Measurements from ENCODE around the gene NXPH4. TPM values are rescaled to one million over a fixed set of nuclear protein-coding genes. Genes with fewer than 3 reads are reported as not detected.

NXPH4 gene
- polyA plus RNA-seq, 1 donor from 2014 or later, result 0.53 TPM

- H3K4me3 ChIP-seq (ENCODE audit: low read length), result no peak overlapping the region
- H3K79me2 ChIP-seq (replicated peaks; ENCODE audit: insufficient read depth, low read length), result no peaks in the 10 kb centered on the region
- H3K9me3 ChIP-seq (ENCODE audit: low read length), result no peaks in the 10 kb centered on the region
- no peak overlapping the region for H3K9ac ChIP-seq (ENCODE audit: low read length)
- H3F3A ChIP-seq (ENCODE audit: insufficient read depth, low read length, poor library complexity, severe bottlenecking), result no peaks in the 10 kb centered on the region
- H3K27me3 ChIP-seq (ENCODE audit: insufficient read depth, low read depth, low read length), result no peaks in the 10 kb centered on the region
- H4K20me1 ChIP-seq (ENCODE audit: insufficient read depth), result no peaks in the 10 kb centered on the region
- H2AFZ ChIP-seq (ENCODE audit: low read depth, low read length), result no peak overlapping the region
- no peak overlapping the region for H3K4me2 ChIP-seq (ENCODE audit: low read length)
- H3K27ac ChIP-seq (ENCODE audit: low read length), result no peak overlapping the region
- H3K36me3 ChIP-seq (ENCODE audit: insufficient read depth, low read length), result peaks cover 2% of the 10 kb centered on the region
- TF ChIP-seq SMC3 (conservative IDR thresholded peaks at IDR 0.05; ENCODE audit: poor library complexity), result no peak
- TF ChIP-seq REST (IDR thresholded peaks at IDR 0.05; ENCODE audit: borderline replicate concordance), result no peak
- no peak for TF ChIP-seq EZH2 (IDR thresholded peaks at IDR 0.05; ENCODE audit: borderline replicate concordance, insufficient read depth, low read length, poor library complexity, severe bottlenecking)
- TF ChIP-seq TAF1 (IDR thresholded peaks at IDR 0.05; ENCODE audit: low read depth), result no peak
- no peak for TF ChIP-seq EP300 (conservative IDR thresholded peaks at IDR 0.05; ENCODE audit: poor library complexity, severe bottlenecking)
- TF ChIP-seq CTCF (IDR thresholded peaks at IDR 0.05; ENCODE audit: poor library complexity, severe bottlenecking), result no peak
- TF ChIP-seq POLR2AphosphoS5 (IDR thresholded peaks at IDR 0.05), result no peak
- TF ChIP-seq RAD21 (conservative IDR thresholded peaks at IDR 0.05), result no peak
- no peak for TF ChIP-seq MXI1 (conservative IDR thresholded peaks at IDR 0.05; ENCODE audit: poor library complexity, severe bottlenecking)
- no peaks in the 10 kb centered on the region for H3K9me2 ChIP-seq (ENCODE audit: insufficient read depth, low read length)
These were observed 32.5 kb upstream of the NXPH4 start for GRCh38 chr12:57183939-57184725.

GRCh38 chr12:57185403-57185802, 31.2 kb upstream of the NXPH4 start:
- no peaks in the 10 kb centered on the region for H3K9me2 ChIP-seq (ENCODE audit: insufficient read depth, low read length)
- H3K79me2 ChIP-seq (replicated peaks; ENCODE audit: insufficient read depth, low read length), result no peaks in the 10 kb centered on the region
- no peaks in the 10 kb centered on the region for H4K20me1 ChIP-seq (ENCODE audit: insufficient read depth)
- no peak overlapping the region for H3K4me3 ChIP-seq (ENCODE audit: low read length)
- H3F3A ChIP-seq (ENCODE audit: insufficient read depth, low read length, poor library complexity, severe bottlenecking), result no peaks in the 10 kb centered on the region
- no peak for TF ChIP-seq MXI1 (conservative IDR thresholded peaks at IDR 0.05; ENCODE audit: poor library complexity, severe bottlenecking)
- no peak for TF ChIP-seq SMC3 (conservative IDR thresholded peaks at IDR 0.05; ENCODE audit: poor library complexity)
- TF ChIP-seq RAD21 (conservative IDR thresholded peaks at IDR 0.05), result no peak
- no peak for TF ChIP-seq POLR2AphosphoS5 (IDR thresholded peaks at IDR 0.05)
- TF ChIP-seq REST (IDR thresholded peaks at IDR 0.05; ENCODE audit: borderline replicate concordance), result no peak
- TF ChIP-seq EZH2 (IDR thresholded peaks at IDR 0.05; ENCODE audit: borderline replicate concordance, insufficient read depth, low read length, poor library complexity, severe bottlenecking), result no peak
- TF ChIP-seq TAF1 (IDR thresholded peaks at IDR 0.05; ENCODE audit: low read depth), result no peak
- no peak for TF ChIP-seq EP300 (conservative IDR thresholded peaks at IDR 0.05; ENCODE audit: poor library complexity, severe bottlenecking)
- TF ChIP-seq CTCF (IDR thresholded peaks at IDR 0.05; ENCODE audit: poor library complexity, severe bottlenecking), result no peak
- no peak overlapping the region for H2AFZ ChIP-seq (ENCODE audit: low read depth, low read length)
- H3K9ac ChIP-seq (ENCODE audit: low read length), result no peak overlapping the region
- no peaks in the 10 kb centered on the region for H3K36me3 ChIP-seq (ENCODE audit: insufficient read depth, low read length)
- no peaks in the 10 kb centered on the region for H3K27me3 ChIP-seq (ENCODE audit: insufficient read depth, low read depth, low read length)
- no peak overlapping the region for H3K4me2 ChIP-seq (ENCODE audit: low read length)
- H3K9me3 ChIP-seq (ENCODE audit: low read length), result no peaks in the 10 kb centered on the region
- no peak overlapping the region for H3K27ac ChIP-seq (ENCODE audit: low read length)

Data from neural cell (in vitro differentiated cells).